NB4 (cell line): ENCODE results near the gene C20orf141.

Source experiments
- DNase-seq: peaks from one replicate; pipeline ENCODE4 v3.0.0; 2010; ENCODE audit warnings: low read depth
- H3K4me3 ChIP-seq: one replicate; pipeline ENCODE4 v1.5.1; 2011; ENCODE audit warnings: mild to moderate bottlenecking, low read depth, low read length, moderate library complexity
- MYC ChIP-seq: IDR thresholded peaks from 2 replicates; pipeline ENCODE4 v1.6.1; 2011; ENCODE audit warnings: low read depth, low read length
- POLR2A ChIP-seq: IDR thresholded peaks from 2 replicates; pipeline ENCODE4 v1.6.1; 2011; ENCODE audit warnings: mild to moderate bottlenecking; ENCODE audit not compliant: insufficient read length; ENCODE audit errors: extremely low read depth
- TF ChIP-seq, protein P1 (sequence below): IDR thresholded peaks from one replicate; pipeline ENCODE4 v1.5.1; 2012; ENCODE audit warnings: low read depth, low read length
- TF ChIP-seq, protein P2 (sequence below): IDR thresholded peaks from 2 replicates; pipeline ENCODE4 v1.6.1; 2011; ENCODE audit warnings: low read depth, low read length

The C20orf141 gene

DNA sequence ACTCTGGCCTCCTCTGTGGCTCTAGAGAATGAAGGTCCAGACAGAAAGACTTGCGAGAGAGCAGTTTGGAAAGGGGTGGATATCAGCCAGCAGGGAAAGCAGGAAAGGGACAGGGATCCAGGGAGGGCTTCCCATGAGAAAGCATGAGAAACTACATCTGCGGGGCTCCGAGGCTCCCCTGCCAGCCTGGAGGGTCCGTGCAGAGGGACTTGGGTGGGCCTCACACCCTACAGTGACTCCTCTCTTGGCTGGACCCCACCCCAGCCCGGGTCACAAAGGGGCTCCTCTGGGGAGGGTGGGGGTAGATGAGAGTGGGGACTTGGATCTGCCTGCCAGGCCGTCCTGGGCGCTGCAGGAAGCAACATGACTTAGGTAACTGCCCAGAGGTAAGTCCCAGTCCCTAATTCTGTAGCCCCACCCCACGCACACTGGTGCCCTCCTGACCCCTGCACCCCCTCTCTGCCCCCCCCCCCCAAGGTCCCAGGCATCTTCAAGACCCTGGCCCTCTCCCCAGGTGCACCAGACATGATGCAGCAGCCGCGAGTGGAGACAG is 1.3 kb downstream of the C20orf141 start, which contains the start of gene TMEM239:
Gene TMEM239 (plus strand): TSS at position 335 of the 553 bp plus-strand sequence. CDS start 191 bp downstream, at position 526.
- TF ChIP-seq POLR2A: no peak
- TF ChIP-seq, protein P1, sequence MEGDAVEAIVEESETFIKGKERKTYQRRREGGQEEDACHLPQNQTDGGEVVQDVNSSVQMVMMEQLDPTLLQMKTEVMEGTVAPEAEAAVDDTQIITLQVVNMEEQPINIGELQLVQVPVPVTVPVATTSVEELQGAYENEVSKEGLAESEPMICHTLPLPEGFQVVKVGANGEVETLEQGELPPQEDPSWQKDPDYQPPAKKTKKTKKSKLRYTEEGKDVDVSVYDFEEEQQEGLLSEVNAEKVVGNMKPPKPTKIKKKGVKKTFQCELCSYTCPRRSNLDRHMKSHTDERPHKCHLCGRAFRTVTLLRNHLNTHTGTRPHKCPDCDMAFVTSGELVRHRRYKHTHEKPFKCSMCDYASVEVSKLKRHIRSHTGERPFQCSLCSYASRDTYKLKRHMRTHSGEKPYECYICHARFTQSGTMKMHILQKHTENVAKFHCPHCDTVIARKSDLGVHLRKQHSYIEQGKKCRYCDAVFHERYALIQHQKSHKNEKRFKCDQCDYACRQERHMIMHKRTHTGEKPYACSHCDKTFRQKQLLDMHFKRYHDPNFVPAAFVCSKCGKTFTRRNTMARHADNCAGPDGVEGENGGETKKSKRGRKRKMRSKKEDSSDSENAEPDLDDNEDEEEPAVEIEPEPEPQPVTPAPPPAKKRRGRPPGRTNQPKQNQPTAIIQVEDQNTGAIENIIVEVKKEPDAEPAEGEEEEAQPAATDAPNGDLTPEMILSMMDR: no peak
- no peak for TF ChIP-seq MYC
- TF ChIP-seq, protein P2, sequence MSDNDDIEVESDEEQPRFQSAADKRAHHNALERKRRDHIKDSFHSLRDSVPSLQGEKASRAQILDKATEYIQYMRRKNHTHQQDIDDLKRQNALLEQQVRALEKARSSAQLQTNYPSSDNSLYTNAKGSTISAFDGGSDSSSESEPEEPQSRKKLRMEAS: no peak
- no peak for DNase-seq
- H3K4me3 ChIP-seq: no peak within 1 kb of the TSS

DNA sequence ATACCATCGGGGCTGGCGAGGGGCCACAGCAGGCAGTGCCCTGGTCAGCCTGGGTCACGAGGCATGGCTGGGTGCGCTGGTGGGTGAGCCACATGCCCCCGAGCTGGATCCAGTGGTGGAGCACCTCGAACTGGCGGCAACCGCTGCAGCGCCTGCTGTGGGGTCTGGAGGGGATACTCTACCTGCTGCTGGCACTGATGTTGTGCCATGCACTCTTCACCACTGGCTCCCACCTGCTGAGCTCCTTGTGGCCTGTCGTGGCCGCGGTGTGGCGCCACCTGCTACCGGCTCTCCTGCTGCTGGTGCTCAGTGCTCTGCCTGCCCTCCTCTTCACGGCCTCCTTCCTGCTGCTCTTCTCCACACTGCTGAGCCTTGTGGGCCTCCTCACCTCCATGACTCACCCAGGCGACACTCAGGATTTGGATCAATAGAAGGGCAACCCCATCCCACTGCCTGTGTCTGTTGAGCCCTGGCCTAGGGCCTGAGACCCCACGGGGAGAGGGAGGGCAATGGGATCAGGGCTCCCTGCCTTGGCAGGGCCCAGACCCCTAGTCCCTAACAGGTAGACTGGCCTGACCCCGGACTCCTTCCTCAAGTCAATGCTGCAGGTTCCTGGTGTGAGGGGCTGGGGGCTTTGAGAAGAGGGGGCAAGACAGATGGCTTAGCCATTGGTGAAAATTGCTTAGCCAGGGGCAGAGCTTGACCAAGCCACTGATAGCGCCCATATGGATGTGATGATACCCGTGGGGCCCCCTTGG is 2.0 kb downstream of the C20orf141 start:
- TF ChIP-seq, protein P1: peak; percentile 22
- no peak for TF ChIP-seq MYC
- no peak overlapping the region for H3K4me3 ChIP-seq
- DNase-seq: peak; percentile 54

DNA sequence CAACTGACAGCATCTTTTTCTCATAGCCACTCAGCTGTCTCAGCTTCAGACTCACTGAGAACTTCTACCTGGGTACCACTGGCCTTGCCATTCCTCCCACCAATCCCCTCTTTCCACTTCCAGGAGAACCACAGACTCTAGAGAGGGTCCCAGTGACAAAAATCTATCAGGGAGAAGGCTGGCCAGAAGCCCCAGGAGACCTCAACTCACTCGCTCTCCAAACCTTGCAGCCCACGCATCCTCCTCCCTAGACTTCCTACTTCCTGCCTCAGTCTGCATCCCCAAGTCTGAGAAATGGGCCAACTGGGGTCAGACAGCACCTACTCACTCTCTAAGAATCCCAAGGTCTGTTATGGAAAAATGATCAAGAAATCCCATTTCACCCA is 2.5 kb downstream of the C20orf141 start:
- TF ChIP-seq, protein P1: no peak
- TF ChIP-seq POLR2A: no peak
- TF ChIP-seq, protein P2: no peak
- TF ChIP-seq MYC: no peak
- no peak overlapping the region for H3K4me3 ChIP-seq
- DNase-seq: no peak

DNA sequence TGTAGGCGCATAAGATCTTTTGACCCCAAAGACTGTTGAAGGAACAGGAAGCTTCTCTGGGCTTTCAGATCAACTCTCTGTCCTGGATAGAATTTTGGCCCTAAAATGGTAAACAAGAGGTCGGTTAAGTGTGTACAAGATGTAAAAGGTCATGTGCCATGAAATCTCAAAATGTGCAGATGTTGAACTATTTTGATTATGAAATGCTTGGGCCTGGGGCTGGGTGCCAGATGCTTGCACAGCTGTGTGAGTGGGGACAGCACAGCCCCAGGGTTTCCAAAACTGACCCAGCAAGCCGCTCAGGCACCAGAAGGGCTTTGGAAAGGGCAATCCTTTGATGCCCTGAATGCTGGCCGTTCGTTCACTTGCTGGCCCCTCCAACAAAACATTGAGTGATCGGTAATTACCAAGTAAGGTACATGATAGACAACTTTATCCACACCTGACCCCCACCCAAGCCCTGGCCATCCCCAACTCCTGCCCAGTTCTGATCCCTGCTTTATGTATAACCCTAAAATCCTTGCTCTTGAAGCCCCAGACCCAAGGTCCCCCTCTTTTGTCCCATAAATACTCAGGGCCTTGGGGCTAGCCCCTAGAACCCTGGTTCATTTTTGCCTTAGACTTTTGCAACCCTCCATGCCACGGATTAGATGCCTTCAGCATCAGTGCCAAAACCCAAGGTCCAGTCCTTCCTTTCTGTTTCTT is 3.3 kb downstream of the C20orf141 start:
- H3K4me3 ChIP-seq: no peak overlapping the region
- no peak for DNase-seq
- no peak for TF ChIP-seq MYC
- TF ChIP-seq POLR2A: no peak
- TF ChIP-seq, protein P2: no peak
- TF ChIP-seq, protein P1: no peak

DNA sequence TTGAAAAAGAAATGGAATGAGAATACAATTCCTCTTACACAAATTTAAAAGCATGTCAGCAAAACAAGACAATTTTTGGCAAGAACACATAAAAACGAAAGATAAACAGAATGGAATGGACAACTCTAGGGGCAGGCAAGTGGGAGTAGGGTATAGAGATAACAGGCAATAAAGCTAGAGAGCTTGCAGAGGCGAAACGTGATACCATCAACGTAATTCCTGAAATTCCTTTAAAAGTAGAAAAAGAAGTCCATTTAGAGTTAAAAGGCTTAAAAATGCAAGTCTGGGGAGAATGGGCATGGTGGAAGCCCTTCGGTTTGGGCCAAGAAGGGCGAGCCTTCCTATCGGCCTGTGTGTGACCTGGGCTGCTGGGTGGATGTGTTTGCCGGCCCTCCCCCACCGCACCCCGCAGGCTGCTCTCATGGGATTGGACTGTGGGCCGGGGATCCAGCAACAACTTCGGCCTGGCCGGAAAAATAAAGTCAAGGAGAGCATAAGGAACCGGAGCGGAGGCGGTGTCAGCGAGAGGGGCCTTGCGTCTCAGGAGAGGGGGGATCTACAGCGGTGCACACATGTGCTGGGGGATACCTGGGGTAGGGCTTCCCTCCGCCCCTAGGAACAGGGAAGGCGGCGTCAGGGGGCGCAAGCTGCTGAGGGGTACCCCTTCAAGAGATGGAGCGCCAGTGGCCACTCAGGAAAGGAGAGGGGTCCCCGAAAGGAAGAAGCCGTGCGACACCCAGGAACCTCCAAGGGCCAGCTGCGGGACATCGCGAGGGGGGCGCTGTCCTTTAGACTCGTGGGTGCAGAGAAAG is 5.5 kb downstream of the C20orf141 start:
- no peak for DNase-seq
- TF ChIP-seq POLR2A (no peak), MYC (no peak)
- TF ChIP-seq, protein P2: no peak
- TF ChIP-seq, protein P1: no peak
- H3K4me3 ChIP-seq: no peak overlapping the region
